ENCODE data around the gene PEPD. TPM values are rescaled to one million over a fixed set of nuclear protein-coding genes. Genes with fewer than 3 reads are reported as not detected.

PEPD gene
- total RNA-seq, 2 experiments from 2014 or later: 17.5 to 23.0 TPM

GRCh38 chr19:33473653-33474305, 47.8 kb downstream of the PEPD start:
- CTCF ChIA-PET: no interaction called here
- Histone ChIP-seq H3K27me3 (ENCODE audit: control insufficient read depth in 1 of 2, insufficient read depth in 2 of 2, low read length in 2 of 2) (no peaks in the 10 kb centered on the region), H3K36me3 (ENCODE audit: insufficient read depth, low read length) (peaks cover 17% of the 10 kb centered on the region), H3K4me1 (ENCODE audit: insufficient read depth, low read length) (no peaks in the 10 kb centered on the region), H3K9me3 (ENCODE audit: control insufficient read depth in 1 of 2, insufficient read depth in 1 of 2, low read length in 2 of 2) (no peaks in the 10 kb centered on the region), H3K4me3 (ENCODE audit: low read length) (no peak overlapping the region), H3K27ac (ENCODE audit: low read depth in 1 of 2, low read length in 2 of 2) (no peak overlapping the region)
- Mint-ChIP-seq H3K27me3 (no peaks in the 10 kb centered on the region), H3K4me1 (ENCODE audit: low read depth) (peaks cover 13% of the 10 kb centered on the region), H3K9me3 (no peaks in the 10 kb centered on the region), H3K4me3 (no peak overlapping the region), H3K36me3 (ENCODE audit: low read depth) (peaks cover 45% of the 10 kb centered on the region), H3K27ac (no peak overlapping the region)
- intact Hi-C loops (cut with DNase I, micrococcal nuclease): no loop called here
- no peak for ATAC-seq (ENCODE audit: poor library complexity)
- TF ChIP-seq, protein P1, sequence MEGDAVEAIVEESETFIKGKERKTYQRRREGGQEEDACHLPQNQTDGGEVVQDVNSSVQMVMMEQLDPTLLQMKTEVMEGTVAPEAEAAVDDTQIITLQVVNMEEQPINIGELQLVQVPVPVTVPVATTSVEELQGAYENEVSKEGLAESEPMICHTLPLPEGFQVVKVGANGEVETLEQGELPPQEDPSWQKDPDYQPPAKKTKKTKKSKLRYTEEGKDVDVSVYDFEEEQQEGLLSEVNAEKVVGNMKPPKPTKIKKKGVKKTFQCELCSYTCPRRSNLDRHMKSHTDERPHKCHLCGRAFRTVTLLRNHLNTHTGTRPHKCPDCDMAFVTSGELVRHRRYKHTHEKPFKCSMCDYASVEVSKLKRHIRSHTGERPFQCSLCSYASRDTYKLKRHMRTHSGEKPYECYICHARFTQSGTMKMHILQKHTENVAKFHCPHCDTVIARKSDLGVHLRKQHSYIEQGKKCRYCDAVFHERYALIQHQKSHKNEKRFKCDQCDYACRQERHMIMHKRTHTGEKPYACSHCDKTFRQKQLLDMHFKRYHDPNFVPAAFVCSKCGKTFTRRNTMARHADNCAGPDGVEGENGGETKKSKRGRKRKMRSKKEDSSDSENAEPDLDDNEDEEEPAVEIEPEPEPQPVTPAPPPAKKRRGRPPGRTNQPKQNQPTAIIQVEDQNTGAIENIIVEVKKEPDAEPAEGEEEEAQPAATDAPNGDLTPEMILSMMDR (IDR thresholded peaks at IDR 0.05): no peak
- POLR2A ChIA-PET: no interaction called here
- DNase-seq: no peak

DNA sequence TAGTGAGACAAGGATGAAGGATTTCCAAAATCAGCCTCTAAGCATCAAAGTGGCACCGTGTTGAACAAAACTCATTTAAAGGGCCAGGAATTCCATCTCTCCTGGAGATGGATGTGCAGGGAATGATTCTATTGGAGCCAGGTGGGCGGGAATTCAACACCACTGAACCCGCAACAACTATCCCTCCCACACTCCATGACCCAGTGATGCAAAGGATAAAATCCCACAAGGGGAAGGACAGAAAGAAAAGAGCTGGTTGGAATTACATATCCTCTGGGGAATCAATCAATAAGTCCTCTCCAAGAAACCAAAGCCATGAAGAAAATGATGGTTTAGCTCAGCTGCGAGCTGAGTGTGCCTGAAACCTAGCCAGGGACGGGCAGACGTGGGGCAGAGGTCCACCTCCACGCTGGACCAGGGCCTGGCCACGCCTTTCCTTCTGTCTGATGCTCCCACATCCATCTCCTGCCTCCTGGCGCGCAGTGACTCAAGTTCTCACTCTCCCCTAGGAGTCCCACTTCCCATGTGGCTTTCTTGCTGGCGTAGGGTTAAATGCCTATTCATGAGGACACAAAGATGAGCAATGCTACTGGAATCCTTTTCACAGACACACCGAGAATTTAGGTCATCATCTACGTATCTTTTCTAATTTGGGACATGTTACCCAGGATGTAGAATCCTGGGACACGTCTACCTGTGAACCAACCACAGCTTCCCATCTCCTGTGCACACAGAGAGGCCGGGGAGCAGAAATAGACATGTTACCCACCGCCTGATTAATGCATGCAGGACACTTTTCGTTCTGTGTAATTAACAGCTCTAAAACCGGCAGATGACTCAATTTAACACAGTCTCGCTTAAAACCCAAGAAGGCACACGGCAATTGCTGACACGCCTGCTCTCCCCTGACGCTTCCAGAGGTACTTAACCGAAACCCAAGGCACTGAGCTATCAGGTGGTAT, 48.6 kb downstream of the PEPD start:
- Histone ChIP-seq H3K36me3 (ENCODE audit: insufficient read depth, low read length) (peaks cover 17% of the 10 kb centered on the region), H3K4me3 (ENCODE audit: low read length) (no peak overlapping the region), H3K27ac (ENCODE audit: low read depth in 1 of 2, low read length in 2 of 2) (no peak overlapping the region), H3K27me3 (ENCODE audit: control insufficient read depth in 1 of 2, insufficient read depth in 2 of 2, low read length in 2 of 2) (no peaks in the 10 kb centered on the region), H3K4me1 (ENCODE audit: insufficient read depth, low read length) (no peaks in the 10 kb centered on the region), H3K9me3 (ENCODE audit: control insufficient read depth in 1 of 2, insufficient read depth in 1 of 2, low read length in 2 of 2) (no peaks in the 10 kb centered on the region)
- Mint-ChIP-seq H3K27ac (no peak overlapping the region), H3K9me3 (no peaks in the 10 kb centered on the region), H3K27me3 (no peaks in the 10 kb centered on the region), H3K4me3 (no peak overlapping the region), H3K4me1 (ENCODE audit: low read depth) (peaks cover 13% of the 10 kb centered on the region), H3K36me3 (ENCODE audit: low read depth) (peaks cover 37% of the 10 kb centered on the region)
- TF ChIP-seq, protein P1 (IDR thresholded peaks at IDR 0.05): no peak
- intact Hi-C loops (cut with DNase I, micrococcal nuclease): no loop called here
- POLR2A ChIA-PET: no interaction called here
- CTCF ChIA-PET: no interaction called here
- ATAC-seq (ENCODE audit: poor library complexity) (no peak), DNase-seq (no peak)

DNA sequence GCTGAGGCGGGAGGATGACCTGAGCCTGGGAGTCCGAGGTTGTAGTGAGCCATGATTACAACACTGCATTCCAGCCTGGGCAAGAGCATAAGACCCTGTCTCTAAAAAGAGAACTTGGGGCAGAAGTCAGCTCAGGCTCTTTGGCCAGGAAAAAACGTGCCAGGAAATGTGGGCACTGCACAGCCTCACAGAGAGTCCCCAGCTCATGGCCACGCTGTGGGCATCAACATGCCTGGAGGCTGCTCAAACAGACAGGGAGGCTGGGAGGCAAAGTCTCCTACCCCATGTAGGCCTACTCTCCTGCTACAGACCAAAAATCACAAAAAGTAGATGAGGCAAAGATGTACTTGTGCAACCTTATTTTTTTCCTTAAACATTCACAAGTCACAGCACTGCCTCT, 49.4 kb downstream of the PEPD start:
- Histone ChIP-seq H3K36me3 (ENCODE audit: insufficient read depth, low read length) (peaks cover 10% of the 10 kb centered on the region), H3K4me3 (ENCODE audit: low read length) (no peak overlapping the region), H3K27me3 (ENCODE audit: control insufficient read depth in 1 of 2, insufficient read depth in 2 of 2, low read length in 2 of 2) (no peaks in the 10 kb centered on the region), H3K27ac (ENCODE audit: low read depth in 1 of 2, low read length in 2 of 2) (no peak overlapping the region), H3K4me1 (ENCODE audit: insufficient read depth, low read length) (no peaks in the 10 kb centered on the region), H3K9me3 (ENCODE audit: control insufficient read depth in 1 of 2, insufficient read depth in 1 of 2, low read length in 2 of 2) (no peaks in the 10 kb centered on the region)
- peaks cover 29% of the 10 kb centered on the region for H3K36me3 Mint-ChIP-seq (ENCODE audit: low read depth)
- intact Hi-C loops (cut with DNase I, micrococcal nuclease): no loop called here
- peaks cover 13% of the 10 kb centered on the region for H3K4me1 Mint-ChIP-seq (ENCODE audit: low read depth)
- H3K27ac Mint-ChIP-seq: no peak overlapping the region
- ChIA-PET CTCF (no interaction called here), POLR2A (no interaction called here)
- no peak overlapping the region for H3K4me3 Mint-ChIP-seq
- TF ChIP-seq, protein P1 (IDR thresholded peaks at IDR 0.05): no peak
- no peak for ATAC-seq (ENCODE audit: poor library complexity)
- no peaks in the 10 kb centered on the region for H3K9me3 Mint-ChIP-seq
- no peaks in the 10 kb centered on the region for H3K27me3 Mint-ChIP-seq
- no peak for DNase-seq

Measured in CD4-positive, alpha-beta T cell (primary cell).